Trophoblast cell (in vitro differentiated cells and primary cell): ENCODE data around the gene PRRX1.
A peak's percentile ranks its signal among the peaks of the same experiment; 100 is the strongest.

Experiments used
- DNase-seq, 2 donors: peaks; one replicate each; pipeline ENCODE4 v3.0.0-alpha.2; 2016
- H2AFZ ChIP-seq: 2 replicates; pipeline ENCODE4 v1.6.1; 2013; ENCODE audit warnings: low read length, moderate library complexity, mild to moderate bottlenecking; ENCODE audit not compliant: insufficient read depth, poor library complexity
- H2AK5ac ChIP-seq: 2 replicates; pipeline ENCODE4 v1.6.1; 2013; ENCODE audit warnings: mild to moderate bottlenecking, low read length
- H2BK120ac ChIP-seq: 2 replicates; pipeline ENCODE4 v1.6.1; 2013; ENCODE audit warnings: low read length, mild to moderate bottlenecking, moderate library complexity; ENCODE audit not compliant: insufficient read depth, poor library complexity
- H2BK12ac ChIP-seq: 2 replicates; pipeline ENCODE4 v1.6.1; 2013; ENCODE audit warnings: mild to moderate bottlenecking, low read length, moderate library complexity
- H2BK5ac ChIP-seq: 2 replicates; pipeline ENCODE4 v1.6.1; 2013; ENCODE audit warnings: low read length, low read depth, moderate library complexity, mild to moderate bottlenecking; ENCODE audit not compliant: poor library complexity
- H3K14ac ChIP-seq: 2 replicates; pipeline ENCODE4 v1.6.1; 2013; ENCODE audit warnings: mild to moderate bottlenecking, low read length
- H3K18ac ChIP-seq: 2 replicates; pipeline ENCODE4 v1.6.1; 2013; ENCODE audit warnings: mild to moderate bottlenecking, low read length
- H3K23ac ChIP-seq: 2 replicates; pipeline ENCODE4 v1.6.1; 2013; ENCODE audit warnings: low read length
- H3K27ac ChIP-seq: 2 replicates; pipeline ENCODE4 v1.5.1; 2013; ENCODE audit warnings: low read depth, mild to moderate bottlenecking, inconsistent platforms, low read length, moderate library complexity
- H3K27me3 ChIP-seq: 2 replicates; pipeline ENCODE4 v1.6.1; 2013; ENCODE audit warnings: inconsistent platforms, mild to moderate bottlenecking, low read length, moderate library complexity; ENCODE audit not compliant: insufficient read depth
- H3K36me3 ChIP-seq, 2 experiments: 1 replicate in 1 of 2; 2 replicates in 1 of 2; pipeline ENCODE4 v1.6.1; 2013; ENCODE audit warnings: low read length in 2 of 2, mild to moderate bottlenecking in 2 of 2, moderate library complexity in 1 of 2; ENCODE audit not compliant: insufficient read depth in 2 of 2, control insufficient read depth in 1 of 2
- H3K4ac ChIP-seq: 2 replicates; pipeline ENCODE4 v1.6.1; 2013; ENCODE audit warnings: low read depth, mild to moderate bottlenecking, low read length, moderate library complexity
- H3K4me1 ChIP-seq, 2 experiments: 1 replicate in 1 of 2; 2 replicates in 1 of 2; pipeline ENCODE4 v1.6.1; 2013; ENCODE audit warnings: low read length in 2 of 2, mild to moderate bottlenecking in 2 of 2, moderate library complexity in 1 of 2; ENCODE audit not compliant: insufficient read depth in 2 of 2, control insufficient read depth in 1 of 2
- H3K4me2 ChIP-seq: 2 replicates; pipeline ENCODE4 v1.6.1; 2013; ENCODE audit warnings: inconsistent platforms, mild to moderate bottlenecking, low read length, moderate library complexity
- H3K4me3 ChIP-seq: 2 replicates; pipeline ENCODE4 v1.5.1; 2013; ENCODE audit warnings: mild to moderate bottlenecking, low read depth, low read length, inconsistent platforms
- H3K79me1 ChIP-seq: one replicate; pipeline ENCODE4 v1.6.1; 2013; ENCODE audit warnings: low read length
- H3K79me2 ChIP-seq: 2 replicates; pipeline ENCODE4 v1.6.1; 2013; ENCODE audit warnings: low read length, mild to moderate bottlenecking; ENCODE audit not compliant: control insufficient read depth, insufficient read depth, poor library complexity
- H3K9ac ChIP-seq: 2 replicates; pipeline ENCODE4 v1.6.1; 2013; ENCODE audit warnings: mild to moderate bottlenecking, low read length
- H3K9me3 ChIP-seq: 2 replicates; pipeline ENCODE4 v1.6.1; 2013; ENCODE audit warnings: low read depth, mild to moderate bottlenecking, control low read depth, inconsistent platforms, low read length; ENCODE audit not compliant: insufficient read depth
- H4K12ac ChIP-seq: 2 replicates; pipeline ENCODE4 v1.6.1; 2013; ENCODE audit warnings: low read depth, mild to moderate bottlenecking, low read length, moderate library complexity
- H4K8ac ChIP-seq: 2 replicates; pipeline ENCODE4 v1.6.1; 2013; ENCODE audit warnings: low read depth, mild to moderate bottlenecking, low read length, moderate library complexity
- H4K91ac ChIP-seq: one replicate; pipeline ENCODE4 v1.6.1; 2013; ENCODE audit warnings: low read depth, mild to moderate bottlenecking, low read length, moderate library complexity
- WGBS: extraction: QIAGEN DNeasy Blood & Tissue Kit; methylation state at CpG from one replicate; pipeline ENCODE4 v1.1.7; 2013; ENCODE audit warnings: missing lambda C conversion rate; ENCODE audit not compliant: insufficient read length, insufficient coverage; ENCODE audit errors: extremely low coverage; 5-methylcytosine and 5-hydroxymethylcytosine counted together

PRRX1 gene

DNA sequence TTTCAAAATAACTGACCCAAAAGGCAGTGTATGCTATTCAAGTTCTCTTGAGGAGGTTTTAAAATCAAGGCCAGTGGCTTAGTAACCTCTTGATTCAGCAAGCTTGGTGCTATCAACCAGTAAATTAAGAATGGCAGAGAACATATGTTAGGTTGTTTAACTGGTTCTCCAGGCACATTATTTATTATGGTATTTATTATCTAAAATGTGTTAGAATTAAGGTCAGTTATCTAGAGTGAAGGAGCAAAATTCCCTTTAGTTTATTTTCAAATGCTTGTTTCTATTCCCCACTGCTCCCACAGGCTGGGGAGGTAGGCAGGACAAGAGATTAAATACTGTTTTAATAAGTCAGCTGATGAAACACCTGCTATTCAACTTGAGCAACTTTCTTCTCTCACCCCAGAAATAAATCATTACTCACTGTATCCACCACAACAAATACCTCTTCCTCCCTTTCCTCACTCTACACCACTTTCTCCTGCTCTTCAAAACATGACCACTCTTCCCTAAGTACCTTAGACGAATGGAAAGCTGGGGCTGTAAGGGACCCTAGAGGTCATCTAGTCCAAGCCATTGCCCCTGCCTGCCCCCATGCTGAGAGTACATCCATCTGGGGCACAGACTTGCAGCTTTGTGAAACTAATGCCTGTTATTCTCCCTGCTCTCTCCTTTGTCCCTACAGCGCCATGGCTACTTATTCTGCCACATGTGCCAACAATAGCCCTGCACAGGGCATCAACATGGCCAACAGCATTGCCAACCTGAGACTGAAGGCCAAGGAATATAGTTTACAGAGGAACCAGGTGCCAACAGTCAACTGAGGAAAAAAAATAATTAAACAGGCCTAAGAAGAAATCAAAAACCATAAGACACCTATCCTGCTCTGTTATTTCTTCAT, 71.7 kb downstream of the PRRX1 start:
- H3K36me3 ChIP-seq: no peaks in the 10 kb centered on the region
- WGBS: no CpG with 5 or more reads among the region's 2 CpGs
- H4K8ac ChIP-seq: no peak overlapping the region
- H3K27ac ChIP-seq: no peak overlapping the region
- no peak overlapping the region for H2BK5ac ChIP-seq
- H3K4me1 ChIP-seq: no peaks in the 10 kb centered on the region
- no peak for DNase-seq
- H3K23ac ChIP-seq: no peak overlapping the region
- H3K14ac ChIP-seq: no peak overlapping the region
- H3K4me3 ChIP-seq: no peak overlapping the region
- no peak overlapping the region for H4K91ac ChIP-seq
- H2AK5ac ChIP-seq: no peak overlapping the region
- no peak overlapping the region for H3K4ac ChIP-seq
- H4K12ac ChIP-seq: no peak overlapping the region
- H2BK12ac ChIP-seq: no peak overlapping the region
- H3K79me1 ChIP-seq: no peaks in the 10 kb centered on the region
- no peaks in the 10 kb centered on the region for H3K27me3 ChIP-seq
- peaks cover 2% of the 10 kb centered on the region for H3K9me3 ChIP-seq
- no peaks in the 10 kb centered on the region for H3K79me2 ChIP-seq
- no peak overlapping the region for H3K4me2 ChIP-seq
- H3K9ac ChIP-seq: no peak overlapping the region
- H2AFZ ChIP-seq: no peak overlapping the region
- H2BK120ac ChIP-seq: no peak overlapping the region
- H3K18ac ChIP-seq: no peak overlapping the region

GRCh38 chr1:170739803-170740202, 75.9 kb downstream of the PRRX1 start:
- no peak overlapping the region for H3K27ac ChIP-seq
- peaks cover 7% of the 10 kb centered on the region for H3K9me3 ChIP-seq
- no peaks in the 10 kb centered on the region for H3K36me3 ChIP-seq
- no peak overlapping the region for H2BK12ac ChIP-seq
- H2AK5ac ChIP-seq: no peak overlapping the region
- no peak overlapping the region for H3K4me3 ChIP-seq
- no peaks in the 10 kb centered on the region for H3K79me1 ChIP-seq
- H3K14ac ChIP-seq: no peak overlapping the region
- H3K23ac ChIP-seq: no peak overlapping the region
- H2AFZ ChIP-seq: no peak overlapping the region
- no peaks in the 10 kb centered on the region for H3K4me1 ChIP-seq
- no peak overlapping the region for H4K12ac ChIP-seq
- WGBS: no CpG with 5 or more reads among the region's 1 CpG
- no peak overlapping the region for H2BK120ac ChIP-seq
- no peaks in the 10 kb centered on the region for H3K79me2 ChIP-seq
- H3K18ac ChIP-seq: no peak overlapping the region
- no peak overlapping the region for H3K4me2 ChIP-seq
- no peak overlapping the region for H4K91ac ChIP-seq
- H3K27me3 ChIP-seq: no peaks in the 10 kb centered on the region
- H3K4ac ChIP-seq: no peak overlapping the region
- H4K8ac ChIP-seq: no peak overlapping the region
- H3K9ac ChIP-seq: no peak overlapping the region
- no peak overlapping the region for H2BK5ac ChIP-seq
- no peak for DNase-seq

- WGBS: no CpG with 5 or more reads among the region's 4 CpGs
Measured at GRCh38 chr1:170741678-170742077, 77.7 kb downstream of the PRRX1 start.

GRCh38 chr1:170742600-170742999, 78.7 kb downstream of the PRRX1 start:
- WGBS: no CpG with 5 or more reads among the region's 5 CpGs
- Histone ChIP-seq H3K23ac (no peak overlapping the region), H3K14ac (no peak overlapping the region), H2AFZ (no peak overlapping the region), H3K4me1 (no peaks in the 10 kb centered on the region), H4K12ac (no peak overlapping the region), H3K79me1 (no peaks in the 10 kb centered on the region), H2BK5ac (no peak overlapping the region), H3K79me2 (no peaks in the 10 kb centered on the region), H3K27me3 (no peaks in the 10 kb centered on the region), H2BK120ac (no peak overlapping the region), H2AK5ac (no peak overlapping the region), H3K18ac (no peak overlapping the region), H3K4me3 (peak overlapping the region; percentile 44), H3K9me3 (peaks cover 6% of the 10 kb centered on the region), H3K4ac (no peak overlapping the region), H3K36me3 (no peaks in the 10 kb centered on the region), H3K9ac (no peak overlapping the region), H3K27ac (no peak overlapping the region), H2BK12ac (no peak overlapping the region), H4K8ac (no peak overlapping the region), H3K4me2 (no peak overlapping the region), H4K91ac (no peak overlapping the region)
- no peak for DNase-seq

More at GRCh38 chr1:170741678-170742077, 77.7 kb downstream of the PRRX1 start:
- peaks cover 6% of the 10 kb centered on the region for H3K9me3 ChIP-seq
- H3K4ac ChIP-seq: no peak overlapping the region
- no peak overlapping the region for H4K12ac ChIP-seq
- H4K91ac ChIP-seq: no peak overlapping the region
- no peak for DNase-seq
- H4K8ac ChIP-seq: no peak overlapping the region
- no peak overlapping the region for H3K18ac ChIP-seq
- no peaks in the 10 kb centered on the region for H3K79me1 ChIP-seq
- no peak overlapping the region for H3K9ac ChIP-seq
- H3K36me3 ChIP-seq: no peaks in the 10 kb centered on the region
- H2BK120ac ChIP-seq: no peak overlapping the region
- no peak overlapping the region for H3K14ac ChIP-seq
- H2BK5ac ChIP-seq: no peak overlapping the region
- no peak overlapping the region for H2AFZ ChIP-seq
- no peak overlapping the region for H3K4me2 ChIP-seq
- no peak overlapping the region for H3K4me3 ChIP-seq
- H3K23ac ChIP-seq: no peak overlapping the region
- H3K27ac ChIP-seq: no peak overlapping the region
- no peak overlapping the region for H2BK12ac ChIP-seq
- H3K4me1 ChIP-seq: no peaks in the 10 kb centered on the region
- H3K27me3 ChIP-seq: no peaks in the 10 kb centered on the region
- H2AK5ac ChIP-seq: no peak overlapping the region
- H3K79me2 ChIP-seq: no peaks in the 10 kb centered on the region
